Stomach (tissue), 9 donors: Measurements from ENCODE around the gene TUT1. TPM values are rescaled to one million over a fixed set of nuclear protein-coding genes. Genes with fewer than 3 reads are reported as not detected.

Experiments
- DNase-seq, 2 donors: peaks; one replicate each; pipeline versions ENCODE4 v3.0.0 to v3.0.0-alpha.2; 2013 to 2019
- H3K27ac ChIP-seq, 5 donors: fragments of 200-600 bp in 4 of 5; sonication (generic) in 4 of 5; one replicate each; pipeline ENCODE4 v1.5.1; 2013 to 2019; ENCODE audit warnings: mild to moderate bottlenecking in 1 of 5, moderate library complexity in 1 of 5
- H3K27me3 ChIP-seq, 3 donors: fragments of 200-600 bp; sonication (generic); one replicate each; pipeline ENCODE4 v1.5.1; 2017 to 2019; ENCODE audit warnings: mixed run types in 1 of 3
- H3K36me3 ChIP-seq, 4 donors: fragments of 200-600 bp; sonication (generic); 1 replicate in 3 of 4; 2 replicates in 1 of 4; pipeline ENCODE4 v1.5.1; 2016 to 2019
- H3K4me1 ChIP-seq, 4 donors: fragments of 200-600 bp; sonication (generic); one replicate each; pipeline ENCODE4 v1.5.1; 2016 to 2019
- H3K4me3 ChIP-seq, 4 donors: fragments of 200-600 bp; sonication (generic) in 3 of 4; one replicate each; pipeline ENCODE4 v1.5.1; 2016 to 2019; ENCODE audit warnings: mild to moderate bottlenecking in 1 of 4
- H3K9me3 ChIP-seq, 4 donors: fragments of 200-600 bp; sonication (generic); one replicate each; pipeline ENCODE4 v1.5.1; 2016 to 2019
- EP300 ChIP-seq: sonication (generic); formaldehyde crosslinking; IDR thresholded peaks from one replicate; pipeline ENCODE4 v1.6.1; 2017; ENCODE audit warnings: antibody characterized with exemption
- POLR2A ChIP-seq, 4 donors: fragments of 450-650 bp; IDR thresholded peaks; one replicate each; pipeline ENCODE4 v1.6.1; 2016; ENCODE audit warnings: antibody characterized with exemption in 4 of 4, control low read depth in 2 of 4, mild to moderate bottlenecking in 1 of 4, moderate library complexity in 1 of 4
- POLR2AphosphoS5 ChIP-seq, 3 donors: sonication (generic); formaldehyde crosslinking; IDR thresholded peaks; one replicate each; pipeline ENCODE4 v1.6.1; 2016; ENCODE audit warnings: antibody characterized with exemption in 3 of 3
- WGBS, 5 donors: extraction: QIAGEN DNeasy Blood & Tissue Kit in 3 of 5; methylation state at CpG; one replicate each; pipeline versions ENCODE4 v1.1.5 to v1.1.7; 2013 to 2018; 5-methylcytosine and 5-hydroxymethylcytosine counted together
- intact Hi-C: fragments of 100-400 bp; cut with DNase I; formaldehyde crosslinking; loops from one replicate; pipeline ENCODE4 v1.15.1; 2023; ENCODE audit warnings: low total_unique reads
- polyA plus RNA-seq, 3 donors: library from polyadenylated mRNA; stranded (reverse); fragments of 200-250 nt; gene quantifications; one replicate each; pipeline ENCODE4 v1.2.3, GENCODE V29; 2013
- total RNA-seq, 5 donors: library from RNA; depleted of rRNA; stranded (reverse); fragments of >200 nt; gene quantifications; one replicate each; pipeline versions ENCODE4 v1.1.0 to v1.2.3, GENCODE V29; 2014 to 2016
- TF ChIP-seq, protein P1 (sequence below), 7 experiments: fragments of 450-650 bp in 4 of 7; fragments of 200-600 bp in 3 of 7; sonication (generic) in 3 of 7; IDR thresholded peaks; one replicate each; pipeline ENCODE4 v1.5.1; 2016 to 2019; ENCODE audit warnings: antibody characterized with exemption in 7 of 7, control low read depth in 2 of 7, mild to moderate bottlenecking in 1 of 7
- donor health status: healthy with polysubstance abuse.
- donor health status: Bipolar disorder and iron deficiency.
- donor health status: healthy.

TUT1 gene
- total and polyA plus RNA-seq, 8 donors: 6.1 to 36.2 (median 14.8) TPM

DNA sequence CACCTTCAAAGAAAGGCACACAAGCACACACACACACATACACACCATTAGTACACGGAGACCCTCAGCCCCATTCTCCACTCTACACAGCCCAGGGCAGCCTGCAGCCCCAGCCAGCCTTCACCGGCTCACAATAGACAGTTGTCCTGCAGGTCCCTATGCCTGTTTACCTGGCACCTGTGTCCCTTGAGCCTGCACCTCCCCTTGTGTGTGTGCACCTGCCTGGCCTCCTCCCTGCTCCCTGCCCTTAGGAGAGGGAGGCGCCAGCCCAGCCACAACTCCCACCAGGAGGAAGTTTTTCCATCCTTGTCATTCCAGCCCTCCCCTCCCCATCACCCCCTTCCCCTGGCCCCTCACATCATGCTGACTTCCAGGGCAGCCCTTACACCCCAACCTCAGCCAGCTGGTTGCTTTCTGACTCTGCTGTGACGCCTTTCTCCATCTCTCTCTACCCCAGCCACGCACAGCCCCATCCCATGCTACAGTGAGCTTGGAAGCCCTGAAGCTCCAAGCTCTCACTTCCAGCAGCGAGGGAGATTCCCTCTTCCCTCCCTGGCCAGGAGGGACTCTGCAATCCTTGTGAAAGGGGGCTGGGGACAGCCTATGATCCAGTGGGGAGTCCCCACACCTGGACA lies 49.1 kb downstream of the TUT1 start:
- Histone ChIP-seq H3K4me3 (peak overlapping the region; percentile 83 to 95 (median 88)), H3K27me3 (no peaks in the 10 kb centered on the region), H3K27ac (peak overlapping the region; percentile 93 to 99 (median 96)), H3K36me3 (no peaks in the 10 kb centered on the region), H3K9me3 (no peaks in the 10 kb centered on the region), H3K4me1 (peaks cover 68 to 82% (median 80%) of the 10 kb centered on the region in 4 donors)
- peak; percentile 54 to 58 for DNase-seq
- intact Hi-C loops: loop anchor here (5.0 kb wide), 1 partner anchor 120 kb away; no protein-coding TSS in a partner anchor
- WGBS, 5 donors: 11 to 28% (median 24%) methylated on average over 5 to 6 of the region's 6 CpGs
- TF ChIP-seq POLR2A (IDR thresholded peaks at IDR 0.05) (no peak), POLR2AphosphoS5 (IDR thresholded peaks at IDR 0.05) (no peak), EP300 (no peak)
- TF ChIP-seq, protein P1, sequence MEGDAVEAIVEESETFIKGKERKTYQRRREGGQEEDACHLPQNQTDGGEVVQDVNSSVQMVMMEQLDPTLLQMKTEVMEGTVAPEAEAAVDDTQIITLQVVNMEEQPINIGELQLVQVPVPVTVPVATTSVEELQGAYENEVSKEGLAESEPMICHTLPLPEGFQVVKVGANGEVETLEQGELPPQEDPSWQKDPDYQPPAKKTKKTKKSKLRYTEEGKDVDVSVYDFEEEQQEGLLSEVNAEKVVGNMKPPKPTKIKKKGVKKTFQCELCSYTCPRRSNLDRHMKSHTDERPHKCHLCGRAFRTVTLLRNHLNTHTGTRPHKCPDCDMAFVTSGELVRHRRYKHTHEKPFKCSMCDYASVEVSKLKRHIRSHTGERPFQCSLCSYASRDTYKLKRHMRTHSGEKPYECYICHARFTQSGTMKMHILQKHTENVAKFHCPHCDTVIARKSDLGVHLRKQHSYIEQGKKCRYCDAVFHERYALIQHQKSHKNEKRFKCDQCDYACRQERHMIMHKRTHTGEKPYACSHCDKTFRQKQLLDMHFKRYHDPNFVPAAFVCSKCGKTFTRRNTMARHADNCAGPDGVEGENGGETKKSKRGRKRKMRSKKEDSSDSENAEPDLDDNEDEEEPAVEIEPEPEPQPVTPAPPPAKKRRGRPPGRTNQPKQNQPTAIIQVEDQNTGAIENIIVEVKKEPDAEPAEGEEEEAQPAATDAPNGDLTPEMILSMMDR (IDR thresholded peaks at IDR 0.05): no peak

DNA sequence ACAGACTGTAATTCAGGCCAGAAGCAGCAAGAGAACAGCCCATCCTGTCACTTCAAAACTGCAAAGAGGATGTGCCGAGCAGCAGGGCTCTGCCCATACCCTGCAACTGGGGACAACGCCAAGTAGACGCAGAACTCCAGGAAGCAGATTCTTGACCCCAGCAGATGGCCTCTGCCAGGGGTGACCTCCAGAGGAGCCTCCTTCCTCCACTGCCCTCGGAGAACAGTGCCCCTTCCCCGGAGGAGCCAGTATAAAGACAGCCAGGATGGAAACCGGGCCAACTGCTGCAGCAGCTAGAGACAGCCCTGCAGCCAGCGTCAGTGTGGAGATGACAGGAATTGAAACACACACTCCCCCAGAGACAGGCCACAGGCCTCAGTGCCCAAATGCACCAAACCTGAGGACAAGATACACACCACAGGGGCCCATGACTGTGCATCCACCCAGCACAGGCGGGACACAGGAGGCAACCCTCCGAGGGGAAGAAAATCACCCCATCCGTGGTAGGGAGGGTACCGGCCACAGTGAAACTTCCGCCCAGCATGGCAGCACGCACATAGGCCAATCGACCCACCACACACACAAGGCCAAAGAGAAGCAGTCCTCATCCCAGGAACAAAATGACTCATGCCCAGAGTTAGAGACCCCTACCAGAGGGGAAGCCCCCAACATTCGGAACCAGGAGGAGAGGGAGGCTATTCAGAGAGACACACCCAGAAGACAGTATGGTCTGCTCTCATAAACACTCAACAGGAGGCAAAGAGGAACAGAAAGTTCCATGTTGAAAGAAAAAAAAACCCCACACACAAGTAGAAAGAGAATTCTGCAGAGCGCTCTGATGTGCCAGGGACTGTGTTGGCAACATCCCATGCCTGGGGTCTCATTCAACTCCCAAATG lies 50.3 kb downstream of the TUT1 start:
- Histone ChIP-seq H3K4me1 (peaks cover 74 to 87% (median 81%) of the 10 kb centered on the region in 4 donors), H3K27ac (peak overlapping the region; percentile 8 to 99 (median 95)), H3K9me3 (no peaks in the 10 kb centered on the region), H3K4me3 (peak overlapping the region; percentile 83 to 95 (median 88)), H3K27me3 (no peaks in the 10 kb centered on the region), H3K36me3 (peaks cover under 1 to 7% (median 6%) of the 10 kb centered on the region in 4 donors)
- TF ChIP-seq POLR2AphosphoS5 (IDR thresholded peaks at IDR 0.05) (peak in 1 of 3 donors; percentile 26), POLR2A (IDR thresholded peaks at IDR 0.05) (no peak)
- peak in 1 of 2 donors; percentile 58 for DNase-seq
- WGBS, 5 donors: 32 to 44% (median 38%) methylated on average over 9 to 16 of the region's 16 CpGs
- intact Hi-C loops: loop anchor here (5.0 kb wide), 1 partner anchor 119 kb away; no protein-coding TSS in a partner anchor

DNA sequence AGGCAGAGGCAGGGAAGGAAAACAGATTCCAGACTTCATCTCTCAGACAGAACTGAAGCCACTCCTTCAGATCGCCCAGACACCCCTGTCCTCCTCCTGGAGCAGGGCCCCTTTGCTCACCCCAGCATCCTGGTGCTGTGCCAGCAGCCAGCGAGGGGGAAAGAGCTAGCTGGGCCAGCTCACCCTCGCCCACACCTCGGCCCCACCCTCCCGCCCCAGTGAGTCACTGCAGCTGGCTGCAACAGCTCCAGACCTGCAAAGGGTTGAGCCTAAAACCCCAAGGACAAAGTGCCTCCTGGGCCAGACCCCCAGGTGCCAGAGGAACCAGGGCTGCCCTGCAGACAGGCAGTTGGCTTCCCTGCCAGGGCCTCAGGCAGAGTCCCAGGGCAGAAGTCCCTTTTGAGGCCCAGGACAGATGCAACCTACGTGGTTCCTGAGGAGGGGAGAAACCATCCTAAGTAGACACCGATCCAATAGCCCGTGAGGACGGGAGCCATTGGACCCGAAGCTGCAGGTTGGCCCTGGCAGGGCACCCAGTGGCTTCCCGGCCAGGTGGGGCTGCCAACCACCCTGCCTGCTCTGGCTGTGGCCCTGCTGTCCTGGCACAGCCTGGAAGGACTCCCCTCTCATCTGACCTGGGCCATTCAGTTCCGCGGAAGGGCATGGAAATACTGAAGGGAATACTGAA lies 51.9 kb downstream of the TUT1 start:
- no peaks in the 10 kb centered on the region for H3K9me3 ChIP-seq
- intact Hi-C loops: no loop called here
- peak overlapping the region; percentile 52 to 99 (median 95) for H3K27ac ChIP-seq
- 10 to 44% (median 16%) methylated on average over 3 to 13 of the region's 13 CpGs for WGBS, 5 donors
- DNase-seq: peak; percentile 63 to 90
- peak overlapping the region; percentile 8 to 95 (median 88) for H3K4me3 ChIP-seq
- TF ChIP-seq EP300: no peak
- no peak for TF ChIP-seq POLR2A (IDR thresholded peaks at IDR 0.05)
- peak in 1 of 3 donors; percentile 62 for TF ChIP-seq POLR2AphosphoS5 (IDR thresholded peaks at IDR 0.05)
- TF ChIP-seq, protein P1 (IDR thresholded peaks at IDR 0.05): no peak
- H3K36me3 ChIP-seq: peaks cover 17 to 24% (median 23%) of the 10 kb centered on the region in 4 donors
- no peaks in the 10 kb centered on the region for H3K27me3 ChIP-seq
- peaks cover 72 to 100% (median 82%) of the 10 kb centered on the region in 4 donors for H3K4me1 ChIP-seq

DNA sequence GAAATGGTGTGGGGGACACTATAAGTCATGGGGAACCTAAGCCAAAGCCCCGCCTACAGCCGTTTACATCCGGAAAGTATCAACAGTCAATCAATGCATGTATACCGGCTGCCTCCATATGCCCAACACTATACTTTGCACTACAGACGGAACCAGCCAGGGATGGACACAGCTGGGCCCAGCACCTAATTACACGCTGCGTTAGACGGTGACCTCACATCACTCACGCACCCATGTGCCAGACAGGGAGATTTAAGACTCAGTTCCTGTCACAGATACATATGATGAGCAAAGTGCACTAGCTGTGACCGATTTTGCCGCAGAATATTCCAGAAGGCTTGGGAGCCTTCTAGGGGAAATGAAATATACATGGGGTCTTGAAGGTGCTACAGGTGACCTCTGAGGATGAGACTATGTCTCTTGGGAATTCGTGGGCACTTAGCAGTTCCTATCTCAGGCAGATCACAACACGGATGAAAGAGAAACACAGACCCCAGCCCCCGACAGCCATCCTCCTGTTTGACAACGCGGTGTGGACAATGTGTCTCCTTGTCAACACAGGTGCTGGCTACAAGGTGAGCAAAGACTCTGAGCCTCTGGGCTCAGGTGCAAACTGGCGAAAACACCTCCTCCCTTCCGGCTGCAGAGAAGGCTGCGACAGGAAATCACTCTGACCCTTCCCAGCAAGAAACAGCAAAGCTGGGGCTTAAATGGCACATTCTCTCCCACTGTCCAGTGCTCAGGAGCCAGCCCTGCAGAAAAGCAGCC lies 52.7 kb downstream of the TUT1 start:
- no peak for DNase-seq
- Histone ChIP-seq H3K36me3 (peaks cover 24 to 31% (median 30%) of the 10 kb centered on the region in 4 donors), H3K4me1 (peaks cover 64 to 92% (median 78%) of the 10 kb centered on the region in 4 donors), H3K27me3 (no peaks in the 10 kb centered on the region), H3K4me3 (peak overlapping the region; percentile 1 to 95 (median 88)), H3K9me3 (no peaks in the 10 kb centered on the region), H3K27ac (peak overlapping the region; percentile 43 to 99 (median 95))
- intact Hi-C loops: no loop called here
- TF ChIP-seq POLR2AphosphoS5 (IDR thresholded peaks at IDR 0.05) (no peak), POLR2A (IDR thresholded peaks at IDR 0.05) (no peak), EP300 (no peak)
- TF ChIP-seq, protein P1 (IDR thresholded peaks at IDR 0.05): no peak
- WGBS, 5 donors: 56 to 60% (median 59%) methylated on average over 19 of the region's 19 CpGs
